Fibroblast of the aortic adventitia (primary cell): ENCODE results near the gene SCP2. TPM values are rescaled to one million over a fixed set of nuclear protein-coding genes. Genes with fewer than 3 reads are reported as not detected.

Source experiments
- DNase-seq: peaks from one replicate; pipeline ENCODE4 v3.0.0-alpha.2; 2010; ENCODE audit warnings: low read depth
- H3K4me3 ChIP-seq: 2 replicates; pipeline ENCODE4 v1.5.1; 2011; ENCODE audit warnings: low read depth, mild to moderate bottlenecking, control low read depth, low read length, moderate library complexity
- CTCF ChIP-seq: IDR thresholded peaks from 2 replicates; pipeline ENCODE4 v1.5.1; 2011; ENCODE audit warnings: mild to moderate bottlenecking, low read length, control low read depth, inconsistent platforms; ENCODE audit not compliant: insufficient read depth
- total RNA-seq: library from RNA; depleted of rRNA; stranded (reverse); fragments of >200 nt; gene quantifications from 2 replicates; pipeline ENCODE4 v1.2.3, GENCODE V29; 2012; ENCODE audit warnings: low replicate concordance

SCP2 gene
- total RNA-seq, result 188 and 507 TPM in 2 replicates

- peak; percentile 70 for DNase-seq
- no peak for TF ChIP-seq CTCF
- H3K4me3 ChIP-seq, result peak within 1 kb of the TSS; percentile 84
Observed at GRCh38 chr1:52927212-52928014, at the start of gene SCP2. Gene SCP2, plus strand, starts transcription at chr1:52927276. Its CDS starts 121 bp downstream, at chr1:52927397.

DNA sequence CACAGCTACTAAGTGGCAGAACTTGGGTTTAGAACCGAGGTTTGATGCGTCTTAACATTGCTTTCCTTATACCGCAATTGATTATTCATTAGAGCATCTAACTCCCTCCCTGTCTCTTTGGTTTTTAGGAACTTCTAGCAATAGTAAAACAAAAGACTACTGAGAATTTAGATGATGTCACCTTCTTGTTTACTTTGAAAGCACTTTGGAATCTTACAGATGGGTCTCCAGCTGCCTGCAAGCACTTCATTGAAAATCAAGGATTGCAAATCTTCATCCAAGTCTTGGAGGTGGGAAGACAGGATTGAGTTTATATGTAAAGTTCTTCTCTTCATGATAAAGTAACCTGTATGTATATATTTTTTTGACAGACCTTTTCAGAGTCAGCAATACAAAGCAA is 49.5 kb upstream of the SCP2 start:
- H3K4me3 ChIP-seq, result no peak overlapping the region
- peak; percentile 10 for DNase-seq
- TF ChIP-seq CTCF, result no peak

- H3K4me3 ChIP-seq, result no peak overlapping the region
- no peak for DNase-seq
- no peak for TF ChIP-seq CTCF
Observed at GRCh38 chr1:52880206-52880605, 46.9 kb upstream of the SCP2 start.

GRCh38 chr1:52887483-52887882 is 39.6 kb upstream of the SCP2 start:
- TF ChIP-seq CTCF, result no peak
- H3K4me3 ChIP-seq, result no peak overlapping the region
- DNase-seq, result no peak

- TF ChIP-seq CTCF, result no peak
- H3K4me3 ChIP-seq, result no peak overlapping the region
- no peak for DNase-seq
Observed at GRCh38 chr1:52892424-52893215, 34.5 kb upstream of the SCP2 start.

DNA sequence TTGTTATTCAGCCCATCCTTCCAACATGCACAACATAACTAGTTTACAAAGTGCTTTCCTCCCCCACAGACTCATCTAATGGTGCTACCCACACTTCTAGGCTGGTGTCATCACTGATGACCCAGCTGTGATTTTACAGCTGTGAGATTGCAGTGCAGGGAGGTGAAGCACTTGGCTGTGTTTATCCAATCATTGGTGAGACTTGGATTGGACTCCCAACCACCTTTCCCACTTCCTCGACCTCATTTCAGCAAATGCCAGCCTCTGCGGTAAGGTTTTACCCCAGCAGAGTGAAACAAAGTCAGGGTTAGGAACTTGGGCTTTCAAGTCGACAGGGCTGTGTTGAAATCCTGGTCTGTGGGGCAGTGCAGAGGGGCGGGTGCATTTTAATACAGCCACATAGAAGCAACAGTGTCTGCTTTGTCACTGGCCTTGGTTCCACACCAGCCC is 27.6 kb upstream of the SCP2 start:
- no peak for TF ChIP-seq CTCF
- no peak for DNase-seq
- H3K4me3 ChIP-seq, result no peak overlapping the region
